Stimulated activated CD4-positive, alpha-beta T cell treated with anti-CD3 and anti-CD28 coated beads, Interleukin-4, amount 100 ng/mL, for 4 hours (primary cell): ENCODE data around the gene NXPH4.

Experiments
- DNase-seq, 2 experiments: peaks; one replicate each; pipeline ENCODE4 v3.0.0-alpha.2; 2020

The NXPH4 gene

GRCh38 chr12:57219993-57220754, 3.6 kb downstream of the NXPH4 start:
- DNase-seq: no peak

GRCh38 chr12:57220770-57221168, 4.2 kb downstream of the NXPH4 start:
- DNase-seq: no peak

- DNase-seq: no peak
Observed at GRCh38 chr12:57221169-57221917, 4.7 kb downstream of the NXPH4 start.

GRCh38 chr12:57222286-57223190, 5.9 kb downstream of the NXPH4 start:
- DNase-seq: no peak

- no peak for DNase-seq
Observed at GRCh38 chr12:57223191-57224165, 6.9 kb downstream of the NXPH4 start.

GRCh38 chr12:57224278-57224972, 7.8 kb downstream of the NXPH4 start:
- no peak for DNase-seq

- peak; percentile 60 to 62 for DNase-seq
Observed at GRCh38 chr12:57224973-57225679, 8.5 kb downstream of the NXPH4 start.

- DNase-seq: no peak
Observed at GRCh38 chr12:57225680-57226210, 9.2 kb downstream of the NXPH4 start.

- no peak for DNase-seq
Observed at GRCh38 chr12:57226588-57227314, 10.2 kb downstream of the NXPH4 start.

GRCh38 chr12:57227315-57228115, 10.9 kb downstream of the NXPH4 start:
- no peak for DNase-seq

GRCh38 chr12:57229046-57229633, 12.5 kb downstream of the NXPH4 start:
- DNase-seq: no peak

- peak; percentile 89 to 95 for DNase-seq
Observed at GRCh38 chr12:57229634-57230380, 13.2 kb downstream of the NXPH4 start, which contains the start of gene SHMT2. Gene SHMT2 (plus strand): TSS chr12:57229711. CDS start chr12:57229779, 68 bp downstream.

- DNase-seq: no peak
Observed at GRCh38 chr12:57230381-57231155, 14.0 kb downstream of the NXPH4 start.

GRCh38 chr12:57231276-57232021, 14.9 kb downstream of the NXPH4 start:
- DNase-seq: no peak

GRCh38 chr12:57232156-57232756, 15.7 kb downstream of the NXPH4 start:
- DNase-seq: no peak
